CD14-positive monocyte (primary cell): Measurements from ENCODE around the gene FIBCD1. TPM values are rescaled to one million over a fixed set of nuclear protein-coding genes. Genes with fewer than 3 reads are reported as not detected.

ENCODE experiments used
- DNase-seq, 3 donors: peaks; one replicate each; pipeline ENCODE4 v3.0.0-alpha.2; 2011 to 2022
- H2AFZ ChIP-seq: 2 replicates; pipeline ENCODE4 v1.6.0; 2012; ENCODE audit warnings: mild to moderate bottlenecking, low read depth, low read length, inconsistent platforms; ENCODE audit not compliant: insufficient read depth, poor library complexity, severe bottlenecking
- H3K27ac ChIP-seq, 2 donors: 1 replicate in 1 of 2; 2 replicates in 1 of 2; pipeline ENCODE4 v1.5.1; 2012 to 2013; ENCODE audit warnings: low read length in 2 of 2, control low read depth in 1 of 2, inconsistent platforms in 1 of 2, low read depth in 1 of 2, mild to moderate bottlenecking in 1 of 2
- H3K27me3 ChIP-seq, 2 donors: one replicate each; pipeline versions ENCODE4 v1.6.0 to v1.6.1; 2011 to 2013; ENCODE audit warnings: low read length in 2 of 2; ENCODE audit not compliant: control insufficient read depth in 2 of 2, insufficient read depth in 2 of 2
- H3K36me3 ChIP-seq, 2 donors: replicated peaks in 1 of 2; 1 replicate in 1 of 2; 2 replicates in 1 of 2; pipeline versions ENCODE4 v1.5.1 to v1.6.1; 2012 to 2013; ENCODE audit warnings: low read length in 2 of 2, control low read depth in 1 of 2, inconsistent platforms in 1 of 2, mild to moderate bottlenecking in 1 of 2; ENCODE audit not compliant: insufficient read depth in 2 of 2, control insufficient read depth in 1 of 2
- H3K4me1 ChIP-seq, 2 donors: 1 replicate in 1 of 2; 2 replicates in 1 of 2; pipeline versions ENCODE4 v1.5.1 to v1.6.1; 2012 to 2013; ENCODE audit warnings: low read length in 2 of 2, control low read depth in 1 of 2, inconsistent platforms in 1 of 2, mild to moderate bottlenecking in 1 of 2, moderate library complexity in 1 of 2; ENCODE audit not compliant: insufficient read depth in 2 of 2, control insufficient read depth in 1 of 2
- H3K4me2 ChIP-seq: replicated peaks from 2 replicates; pipeline ENCODE3; 2012; ENCODE audit warnings: low read length, moderate library complexity, mild to moderate bottlenecking; ENCODE audit not compliant: poor library complexity, severe bottlenecking; ENCODE audit errors: extremely low read depth
- H3K4me3 ChIP-seq, 3 experiments: fragments of 200-600 bp in 1 of 3; sonication (generic) in 1 of 3; replicated peaks in 1 of 3; 1 replicate in 2 of 3; 2 replicates in 1 of 3; pipeline ENCODE4 v1.5.1; 2011 to 2013; ENCODE audit warnings: low read length in 3 of 3, mild to moderate bottlenecking in 3 of 3, control low read depth in 2 of 3, low read depth in 2 of 3, inconsistent platforms in 1 of 3, moderate library complexity in 1 of 3
- H3K79me2 ChIP-seq: 2 replicates; pipeline ENCODE4 v1.6.0; 2012; ENCODE audit warnings: mild to moderate bottlenecking, control low read depth, inconsistent platforms, low read length, moderate library complexity; ENCODE audit not compliant: insufficient read depth
- H3K9ac ChIP-seq: 2 replicates; pipeline ENCODE4 v1.6.0; 2017; ENCODE audit warnings: low read length, mild to moderate bottlenecking; ENCODE audit not compliant: insufficient read depth, poor library complexity, severe bottlenecking
- H3K9me3 ChIP-seq, 2 donors: replicated peaks in 1 of 2; 1 replicate in 1 of 2; 2 replicates in 1 of 2; pipeline versions ENCODE4 v1.5.1 to v1.6.1; 2012 to 2013; ENCODE audit warnings: low read length in 2 of 2, control low read depth in 1 of 2; ENCODE audit not compliant: control insufficient read depth in 1 of 2, insufficient read depth in 1 of 2
- H4K20me1 ChIP-seq: 2 replicates; pipeline ENCODE4 v1.6.0; 2012; ENCODE audit warnings: mild to moderate bottlenecking, low read length, control low read depth, moderate library complexity; ENCODE audit not compliant: insufficient read depth
- H3K27ac Mint-ChIP-seq, 7 donors: one replicate each; pipeline ENCODE4 v1.8.0; 2020; ENCODE audit warnings: mild to moderate bottlenecking in 7 of 7, mixed read lengths in 7 of 7, moderate library complexity in 6 of 7, inconsistent platforms in 2 of 7
- H3K27me3 Mint-ChIP-seq, 3 donors: one replicate each; pipeline ENCODE4 v1.8.0; 2021 to 2022; ENCODE audit warnings: low read depth in 3 of 3, mild to moderate bottlenecking in 3 of 3, mixed read lengths in 3 of 3, moderate library complexity in 3 of 3, inconsistent platforms in 1 of 3
- H3K36me3 Mint-ChIP-seq, 2 donors: one replicate each; pipeline ENCODE4 v1.8.0; 2020; ENCODE audit warnings: mixed read lengths in 2 of 2, inconsistent platforms in 1 of 2, mild to moderate bottlenecking in 1 of 2
- H3K4me1 Mint-ChIP-seq: one replicate; pipeline ENCODE4 v1.8.0; 2020; ENCODE audit warnings: mild to moderate bottlenecking, mixed read lengths
- H3K4me3 Mint-ChIP-seq, 2 donors: one replicate each; pipeline ENCODE4 v1.8.0; 2020; ENCODE audit warnings: mild to moderate bottlenecking in 2 of 2, mixed read lengths in 2 of 2, moderate library complexity in 1 of 2
- H3K9me3 Mint-ChIP-seq, 7 donors: one replicate each; pipeline ENCODE4 v1.8.0; 2020 to 2022; ENCODE audit warnings: mixed read lengths in 7 of 7, mild to moderate bottlenecking in 6 of 7, moderate library complexity in 6 of 7, inconsistent platforms in 2 of 7
- CTCF ChIP-seq: fragments of 200-600 bp; IDR thresholded peaks from one replicate; pipeline ENCODE4 v1.8.0; 2022; ENCODE audit warnings: antibody characterized with exemption, mild to moderate bottlenecking
- WGBS: methylation state at CpG from one replicate; pipeline ENCODE4 v1.1.5; 2013; ENCODE audit warnings: missing lambda C conversion rate; ENCODE audit not compliant: insufficient coverage; 5-methylcytosine and 5-hydroxymethylcytosine counted together
- intact Hi-C, 2 donors: fragments of 100-400 bp; cut with micrococcal nuclease; formaldehyde crosslinking; loops; one replicate each; pipeline versions ENCODE4 v1.15.0 to v1.15.1; 2023
- polyA plus RNA-seq, 3 donors: library from polyadenylated mRNA; depleted of rRNA in 1 of 3; unstranded in 2 of 3; stranded (reverse) in 1 of 3; fragments of 300-500 nt in 2 of 3; fragments of >200 nt in 1 of 3; fragmentation: Illumina TruSeq in 2 of 3; gene quantifications; 1 replicate in 2 of 3; 2 replicates in 1 of 3; pipeline ENCODE4 v1.2.3, GENCODE V29; 2012 to 2021

The FIBCD1 gene
- polyA plus RNA-seq, 3 donors = not detected

- no peak overlapping the region for H3K4me2 ChIP-seq
- no peaks in the 10 kb centered on the region for H3K79me2 ChIP-seq
- Mint-ChIP-seq H3K27ac (no peak overlapping the region), H3K9me3 (peaks cover 0 to 7% (median 2%) of the 10 kb centered on the region in 7 donors), H3K27me3 (peaks cover 38 to 63% (median 50%) of the 10 kb centered on the region in 3 donors), H3K36me3 (peaks cover 0 to 7% of the 10 kb centered on the region in 2 donors), H3K4me3 (peak overlapping the region in 1 of 2 donors; percentile 37), H3K4me1 (peaks cover 8% of the 10 kb centered on the region)
- no peaks in the 10 kb centered on the region for H3K36me3 ChIP-seq
- H4K20me1 ChIP-seq = no peaks in the 10 kb centered on the region
- H3K9ac ChIP-seq = no peak overlapping the region
- DNase-seq = no peak
- peaks cover 0 to 10% of the 10 kb centered on the region in 2 donors for H3K4me1 ChIP-seq
- H2AFZ ChIP-seq = no peak overlapping the region
- intact Hi-C loops = loop anchor here (5.0 to 10.0 kb wide), 3 partner anchors 75 to 237 kb away; no protein-coding TSS in a partner anchor
- H3K27me3 ChIP-seq = peaks cover 17 to 43% of the 10 kb centered on the region in 2 donors
- no peak for TF ChIP-seq CTCF
- H3K4me3 ChIP-seq = no peak overlapping the region
- WGBS = 88% methylated on average over 2 of the region's 6 CpGs
- H3K9me3 ChIP-seq = peaks cover 0 to 10% of the 10 kb centered on the region in 2 donors
- no peak overlapping the region for H3K27ac ChIP-seq
Observed at GRCh38 chr9:130942084-130942483, 3.0 kb upstream of the FIBCD1 start.

GRCh38 chr9:130940693-130941576 lies 1.9 kb upstream of the FIBCD1 start:
- peak; percentile 9 to 42 (median 37) for DNase-seq
- intact Hi-C loops = loop anchor here (2.0 to 10.0 kb wide), 4 partner anchors 74 to 236 kb away; no protein-coding TSS in a partner anchor
- no peak overlapping the region for H3K4me3 ChIP-seq
- H3K4me1 ChIP-seq = peaks cover 0 to 10% of the 10 kb centered on the region in 2 donors
- no peaks in the 10 kb centered on the region for H3K36me3 ChIP-seq
- 4% methylated on average over 20 of the region's 36 CpGs for WGBS
- no peaks in the 10 kb centered on the region for H4K20me1 ChIP-seq
- H2AFZ ChIP-seq = no peak overlapping the region
- Mint-ChIP-seq H3K27me3 (peaks cover 46 to 73% (median 61%) of the 10 kb centered on the region in 3 donors), H3K9me3 (peaks cover 0 to 7% (median 3%) of the 10 kb centered on the region in 7 donors), H3K4me3 (peak overlapping the region in 1 of 2 donors; percentile 88), H3K27ac (no peak overlapping the region), H3K4me1 (peaks cover 8% of the 10 kb centered on the region), H3K36me3 (peaks cover 0 to 9% of the 10 kb centered on the region in 2 donors)
- no peak overlapping the region for H3K27ac ChIP-seq
- H3K27me3 ChIP-seq = peaks cover 20 to 54% of the 10 kb centered on the region in 2 donors
- no peaks in the 10 kb centered on the region for H3K79me2 ChIP-seq
- H3K4me2 ChIP-seq = no peak overlapping the region
- peak; percentile 95 for TF ChIP-seq CTCF
- H3K9ac ChIP-seq = no peak overlapping the region
- H3K9me3 ChIP-seq = peaks cover 0 to 10% of the 10 kb centered on the region in 2 donors
